T47D (cell line): Measurements from ENCODE around the gene KLHL29.

Experiments used
- DNase-seq, 2 experiments: peaks; one replicate each; pipeline versions ENCODE4 v3.0.0 to v3.0.0-alpha.2; 2011 to 2012; ENCODE audit warnings: low read depth in 1 of 2, low spot score in 1 of 2
- JUND ChIP-seq: IDR thresholded peaks from 2 replicates; pipeline ENCODE4 v1.6.1; 2012; ENCODE audit warnings: low read depth
- in situ Hi-C: cut with HindIII; loops from 2 replicates; pipeline ENCODE4 v1.10.0; 2016; ENCODE audit warnings: low sequenced_read_pairs, low pct_unique_long_range_greater_than_20kb

The KLHL29 gene

DNA sequence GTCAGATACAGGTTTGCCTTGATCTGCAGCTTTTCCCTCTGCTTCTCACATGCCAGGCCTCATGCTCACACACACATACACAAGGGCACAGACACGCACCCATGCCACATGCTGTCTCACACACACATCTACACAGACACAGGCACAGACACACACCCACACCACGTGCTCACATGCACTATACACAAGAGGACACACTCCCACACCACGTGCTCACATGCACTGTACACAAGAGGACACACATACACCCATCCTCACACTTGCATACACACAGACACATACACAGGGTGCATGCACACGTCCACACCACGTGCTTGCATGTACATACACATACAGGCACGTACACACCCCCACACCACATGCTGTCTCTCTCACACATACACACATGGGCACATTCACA is 288.1 kb downstream of the KLHL29 start:
- in situ Hi-C loops, result no loop called here
- TF ChIP-seq JUND, result no peak
- peak in 1 of 2 experiments; percentile 28 for DNase-seq

DNA sequence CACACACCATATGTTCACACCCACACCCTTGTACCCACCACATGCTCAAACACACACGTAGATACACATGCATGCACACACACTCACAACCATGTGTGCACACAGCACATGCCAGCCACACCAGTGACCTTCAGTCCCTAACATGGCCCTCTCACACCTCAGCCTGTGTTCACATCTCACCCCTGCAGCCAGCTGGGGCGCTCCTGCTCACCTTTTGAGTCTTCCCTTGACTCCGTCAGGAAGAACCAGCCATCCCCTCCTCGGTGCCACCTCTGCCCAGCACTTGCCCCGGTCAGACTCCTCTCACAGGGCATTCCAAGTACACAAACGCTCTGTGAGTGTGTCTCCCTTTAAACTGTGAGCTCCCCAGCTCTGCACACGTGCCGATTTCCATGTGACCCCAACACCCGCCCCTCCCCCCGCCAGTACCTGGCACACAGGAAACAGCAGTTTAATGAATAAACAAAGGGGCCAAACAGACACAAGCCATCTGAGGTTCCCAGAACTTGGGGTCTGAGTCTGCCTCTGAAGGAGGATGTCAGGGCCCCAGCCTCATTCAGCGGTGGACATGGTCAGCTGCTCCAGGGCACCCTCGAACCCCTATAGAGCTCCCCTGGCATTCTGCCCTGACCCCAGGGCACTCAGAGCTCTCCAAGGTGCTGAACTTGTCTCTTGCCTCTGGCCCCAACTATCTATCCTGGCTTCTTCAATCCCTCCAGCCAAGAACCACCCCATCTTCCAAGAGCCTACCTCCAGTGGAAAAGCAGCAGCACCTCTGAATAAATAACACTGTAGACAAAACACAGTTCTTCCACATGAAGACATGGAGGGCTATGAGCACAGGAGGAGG is 289.1 kb downstream of the KLHL29 start:
- in situ Hi-C loops, result no loop called here
- peak in 1 of 2 experiments; percentile 50 for DNase-seq
- no peak for TF ChIP-seq JUND

DNA sequence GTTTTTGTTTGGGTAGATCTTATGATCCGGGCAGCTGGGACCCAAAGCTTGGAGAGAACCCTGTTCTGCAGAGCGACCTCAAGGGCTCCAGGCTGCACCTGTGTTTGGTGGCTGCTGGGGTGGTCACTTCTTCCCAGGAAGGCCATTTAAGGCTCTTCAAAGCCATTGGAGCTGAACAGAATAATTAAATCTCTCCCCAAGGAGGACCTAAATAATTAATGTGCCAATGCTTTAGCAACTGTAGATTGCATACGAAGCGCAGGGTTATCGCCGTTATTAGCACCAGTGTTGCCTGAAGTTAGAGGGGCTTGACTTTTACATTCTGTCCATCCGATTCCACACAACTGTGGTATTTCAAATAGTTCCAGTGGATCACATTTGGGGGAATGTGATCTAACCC is 290.5 kb downstream of the KLHL29 start:
- no peak for TF ChIP-seq JUND
- in situ Hi-C loops, result no loop called here

DNA sequence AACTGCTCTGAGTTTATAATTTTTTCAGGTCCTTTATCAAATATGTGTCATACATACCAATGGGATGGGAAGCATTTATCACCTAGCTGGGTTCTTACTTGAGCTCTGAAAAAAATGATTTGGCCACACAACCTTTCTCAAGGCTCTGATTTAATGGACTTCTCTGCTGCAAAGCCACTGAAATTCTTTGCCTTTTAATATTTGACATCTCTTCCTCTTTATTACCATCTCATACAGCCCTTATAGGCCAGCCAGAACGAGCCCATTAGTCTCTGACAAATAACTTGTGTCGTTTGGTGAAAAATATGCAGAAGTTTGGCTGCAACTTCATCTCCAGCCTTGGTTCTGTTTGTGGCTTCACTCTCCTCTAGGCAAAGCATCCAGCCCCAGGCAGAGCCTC is 292.9 kb downstream of the KLHL29 start:
- in situ Hi-C loops, result no loop called here
- no peak for DNase-seq
- TF ChIP-seq JUND, result no peak

More for the DNA sequence above, 290.5 kb downstream of the KLHL29 start:
- DNase-seq, result no peak

DNA sequence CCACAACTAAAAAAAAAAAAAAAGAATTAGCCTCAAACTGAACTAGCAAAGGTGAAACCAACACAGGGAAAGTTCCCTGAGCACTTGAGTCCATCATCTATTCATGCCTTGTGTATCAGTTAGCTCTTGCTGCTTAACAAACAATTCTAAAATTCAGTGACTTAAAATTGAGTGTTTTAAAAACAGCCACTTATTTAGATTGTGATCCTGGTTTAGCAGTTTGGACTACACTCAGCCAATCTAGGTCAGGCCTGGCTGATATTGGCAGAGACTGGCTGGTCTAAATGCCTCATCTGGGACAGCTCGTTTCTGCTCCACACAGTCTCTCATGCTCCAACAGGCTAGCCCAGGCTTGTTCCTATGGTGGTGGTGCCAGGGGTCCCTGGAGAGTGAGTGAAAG is 294.1 kb downstream of the KLHL29 start:
- in situ Hi-C loops, result no loop called here
- no peak for DNase-seq
- TF ChIP-seq JUND, result no peak

DNA sequence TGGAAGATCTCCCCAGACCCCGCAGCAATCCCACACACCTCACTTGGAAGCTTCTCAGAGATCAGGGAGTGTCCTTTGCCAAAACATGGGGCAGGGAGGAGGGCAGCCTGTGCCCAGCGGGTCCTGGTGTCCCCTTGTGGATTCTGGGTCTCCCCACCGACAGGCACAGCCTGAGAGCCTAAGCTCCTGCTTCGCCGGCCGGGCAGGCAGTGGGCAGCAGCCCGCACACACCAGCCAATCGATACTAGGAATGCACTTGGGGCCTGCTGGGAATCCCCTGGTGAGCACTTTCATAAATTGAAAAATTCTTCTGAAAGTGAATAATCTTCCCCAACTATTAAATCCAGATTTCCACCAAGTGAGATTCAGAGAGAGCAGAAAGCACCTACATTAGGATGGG is 296.0 kb downstream of the KLHL29 start:
- no peak for TF ChIP-seq JUND
- in situ Hi-C loops, result no loop called here
- no peak for DNase-seq

DNA sequence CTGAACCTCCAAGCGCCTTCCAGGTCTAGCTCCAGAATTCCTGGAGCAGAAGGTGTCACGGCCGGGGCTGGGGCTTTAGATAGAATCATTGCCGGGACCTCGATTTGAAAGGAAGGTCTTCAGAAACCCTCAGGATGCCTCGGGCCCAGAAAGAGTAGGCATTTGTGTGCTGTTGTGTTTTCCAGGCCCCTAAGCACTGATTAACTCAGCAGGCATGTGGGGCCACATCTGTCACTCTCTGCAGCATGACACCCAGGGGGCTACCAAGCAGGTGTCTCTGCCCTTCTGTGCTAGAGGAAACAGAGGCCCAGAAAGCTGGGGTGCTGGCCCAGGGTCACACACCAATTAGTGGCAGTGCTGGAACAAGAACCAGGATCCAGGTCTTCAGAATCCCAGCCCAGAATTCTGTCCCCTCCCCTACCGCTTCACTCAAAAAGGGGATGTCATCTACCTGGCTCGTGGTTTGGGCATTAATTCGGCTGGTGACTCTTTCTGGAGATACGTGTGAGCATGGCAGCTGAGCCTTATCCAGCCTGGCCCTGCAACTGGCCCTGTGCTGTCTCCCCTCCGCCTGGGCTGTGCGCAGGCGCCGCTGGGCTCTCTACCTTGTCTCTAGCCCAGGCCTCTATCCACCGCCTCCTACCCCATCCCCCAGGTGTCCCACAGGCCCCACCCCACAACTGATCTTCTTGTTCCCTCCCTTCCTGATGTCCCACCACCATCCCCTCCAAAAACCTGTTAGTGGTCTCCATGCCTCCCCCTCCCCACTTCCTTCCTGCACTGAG is 296.6 kb downstream of the KLHL29 start:
- in situ Hi-C loops, result no loop called here
- DNase-seq, result no peak
- no peak for TF ChIP-seq JUND

DNA sequence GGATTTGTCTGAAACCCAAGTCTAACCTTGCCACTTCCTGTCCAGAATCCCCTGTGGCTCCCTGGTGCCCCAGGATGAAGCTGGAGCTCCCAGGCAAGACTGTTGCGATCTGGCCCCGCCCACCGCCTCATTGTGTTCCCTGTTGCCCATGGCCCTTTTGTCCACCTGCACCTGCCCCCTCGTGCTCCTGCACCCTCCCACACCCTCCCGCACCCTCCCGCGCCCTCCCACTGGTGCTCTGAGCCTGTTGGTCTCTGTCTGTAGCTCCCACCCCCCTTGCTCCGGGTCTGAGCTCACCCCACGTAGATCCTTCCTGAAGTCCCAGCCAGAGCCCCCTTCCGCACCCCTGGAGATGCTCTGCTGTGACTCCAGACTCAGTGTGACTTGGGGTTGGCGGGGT is 297.5 kb downstream of the KLHL29 start:
- no peak for TF ChIP-seq JUND
- in situ Hi-C loops, result no loop called here
- no peak for DNase-seq

DNA sequence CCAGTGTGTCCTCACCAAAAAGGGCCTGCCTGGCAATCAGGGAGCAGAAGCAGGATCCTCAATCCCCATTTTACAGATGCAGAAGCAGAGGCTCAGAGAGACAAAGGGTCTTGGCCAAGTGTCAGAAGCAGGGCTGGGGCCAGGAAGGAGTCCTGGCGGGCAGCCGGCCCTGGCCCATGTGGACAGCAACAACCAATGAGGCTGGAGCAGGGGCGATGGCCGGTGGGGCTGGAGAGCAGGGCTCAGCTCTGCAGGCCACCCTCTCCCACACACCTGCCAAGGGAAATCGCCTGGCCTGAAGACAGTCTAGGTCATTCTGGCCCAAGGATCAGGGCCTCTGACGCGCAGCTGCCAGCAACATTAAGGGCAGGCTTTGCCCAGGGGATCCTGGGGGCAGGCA is 298.0 kb downstream of the KLHL29 start:
- TF ChIP-seq JUND, result no peak
- DNase-seq, result no peak
- in situ Hi-C loops, result no loop called here

DNA sequence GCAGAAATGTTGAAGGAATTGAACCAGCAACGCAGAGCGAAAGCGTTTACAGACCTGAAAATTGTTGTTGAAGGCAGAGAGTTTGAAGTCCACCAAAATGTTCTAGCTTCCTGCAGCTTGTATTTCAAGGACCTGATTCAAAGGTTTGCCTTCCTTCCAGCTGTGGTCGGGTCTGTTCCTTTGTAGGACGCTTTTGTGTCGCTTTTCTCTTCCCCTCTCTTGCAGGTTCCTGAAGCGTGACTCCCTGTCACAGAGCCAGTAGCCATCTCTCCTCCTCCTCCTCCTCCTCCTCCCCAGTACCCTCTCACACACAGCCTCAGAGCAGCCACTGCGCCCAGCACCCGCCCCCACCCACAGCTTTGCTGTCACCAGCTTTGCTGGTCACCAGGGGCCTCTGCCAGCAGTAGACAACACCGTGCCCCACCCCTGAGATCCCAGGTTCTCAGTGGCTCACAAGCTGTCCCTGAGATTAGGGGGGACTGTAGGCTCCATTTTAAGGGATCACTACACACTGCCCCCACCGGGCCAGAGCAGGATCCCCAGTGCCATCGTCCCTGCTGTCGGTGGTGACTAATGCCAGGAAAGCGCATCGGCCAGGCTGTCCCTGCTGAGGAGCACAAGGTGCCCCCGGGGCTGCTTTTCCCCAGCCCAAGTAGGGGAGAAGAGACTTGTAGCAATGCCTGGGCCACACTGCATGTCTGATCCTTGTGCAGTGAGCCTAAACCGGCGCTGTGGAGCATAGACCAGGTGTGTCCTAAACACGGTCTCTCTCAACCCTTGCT is 299.6 kb downstream of the KLHL29 start:
- no peak for TF ChIP-seq JUND
- in situ Hi-C loops, result no loop called here
- DNase-seq, result no peak

DNA sequence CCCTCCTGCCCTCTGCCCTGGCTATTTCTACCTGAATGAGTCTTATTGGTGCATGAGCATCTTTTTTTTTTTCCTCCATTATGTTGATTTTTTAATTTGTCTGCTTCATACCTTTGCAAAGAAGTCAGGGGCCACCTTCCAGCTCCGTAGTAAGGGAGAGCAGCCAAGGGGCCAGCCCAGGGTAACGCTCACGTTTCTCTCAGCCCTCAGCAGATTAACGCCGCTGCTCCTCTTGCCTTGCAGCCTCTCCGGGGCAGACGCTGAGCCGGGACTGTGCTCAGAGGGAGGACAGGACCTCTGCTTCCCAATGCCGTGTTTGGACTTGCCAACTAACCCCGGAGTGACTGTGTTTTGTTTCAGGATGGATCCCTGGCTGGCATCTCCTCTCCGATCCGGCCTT is 300.2 kb downstream of the KLHL29 start:
- no peak for TF ChIP-seq JUND
- no peak for DNase-seq
- in situ Hi-C loops, result no loop called here

DNA sequence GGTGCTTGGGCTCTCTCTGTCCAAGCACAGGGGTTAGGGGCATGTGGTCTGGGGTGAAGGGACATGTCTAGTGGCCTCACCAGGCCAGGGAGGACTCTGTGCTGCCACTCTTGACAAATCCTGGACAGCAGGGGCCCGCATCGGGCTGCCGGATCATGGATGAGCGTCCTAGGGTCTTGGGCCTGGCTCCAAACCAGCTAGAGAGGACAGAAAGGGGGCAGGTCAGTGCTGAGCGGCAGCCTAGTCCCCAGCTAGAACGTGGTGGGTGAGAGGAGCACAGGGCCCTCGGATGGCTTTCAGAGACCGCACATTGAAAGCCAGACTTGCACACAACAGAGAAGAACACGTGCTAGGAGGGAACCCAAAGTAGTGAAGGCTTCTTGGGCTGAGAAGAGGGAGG is 300.7 kb downstream of the KLHL29 start:
- in situ Hi-C loops, result no loop called here
- TF ChIP-seq JUND, result no peak
- DNase-seq, result no peak

DNA sequence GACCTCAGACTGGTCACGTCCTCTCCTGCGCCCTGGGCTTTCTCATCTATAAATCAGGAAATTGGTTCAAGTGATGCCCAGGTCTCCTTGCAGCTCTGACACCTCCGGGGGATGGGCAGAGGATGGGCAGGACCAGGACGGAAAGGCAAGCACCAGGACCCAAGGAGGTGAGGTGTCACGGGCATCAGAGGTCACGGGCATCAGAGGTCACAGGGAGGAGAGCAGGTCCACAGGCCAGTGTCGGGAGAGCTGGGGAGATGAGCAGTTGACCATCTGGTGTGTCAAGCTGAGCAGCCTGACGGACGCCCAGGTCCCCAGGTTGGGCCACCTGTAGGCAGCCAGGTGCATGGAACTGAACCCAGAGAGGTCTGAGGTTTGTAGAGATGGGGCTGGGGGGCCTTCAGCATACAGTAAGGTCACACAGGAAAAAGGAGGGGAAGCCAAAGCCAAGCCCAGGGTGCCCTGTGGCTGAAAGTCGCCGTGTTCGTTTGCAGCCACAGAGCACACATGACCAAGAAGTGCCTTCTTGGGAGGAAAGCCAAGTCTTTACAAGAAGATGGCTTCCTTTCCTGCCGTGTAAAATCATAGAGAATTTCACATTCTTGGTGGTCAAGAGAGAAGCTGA is 301.5 kb downstream of the KLHL29 start:
- in situ Hi-C loops, result no loop called here
- DNase-seq, result no peak
- no peak for TF ChIP-seq JUND
